IgD-negative memory B cell (primary cell): Measurements from ENCODE around the gene DOK5. TPM values are rescaled to one million over a fixed set of nuclear protein-coding genes. Genes with fewer than 3 reads are reported as not detected.

Source experiments
- H3K27ac Mint-ChIP-seq, 3 donors: one replicate each; pipeline ENCODE4 v1.8.0; 2020 to 2022; ENCODE audit warnings: mild to moderate bottlenecking in 3 of 3, mixed read lengths in 3 of 3, moderate library complexity in 1 of 3
- H3K27me3 Mint-ChIP-seq: one replicate; pipeline ENCODE4 v1.8.0; 2021; ENCODE audit warnings: mixed read lengths
- H3K36me3 Mint-ChIP-seq: one replicate; pipeline ENCODE4 v1.8.0; 2020; ENCODE audit warnings: mild to moderate bottlenecking, mixed read lengths
- H3K4me1 Mint-ChIP-seq, 3 donors: one replicate each; pipeline ENCODE4 v1.8.0; 2020 to 2022; ENCODE audit warnings: mixed read lengths in 3 of 3, mild to moderate bottlenecking in 1 of 3
- H3K4me3 Mint-ChIP-seq, 4 donors: one replicate each; pipeline ENCODE4 v1.8.0; 2020 to 2022; ENCODE audit warnings: mild to moderate bottlenecking in 4 of 4, mixed read lengths in 4 of 4, moderate library complexity in 3 of 4
- H3K9me3 Mint-ChIP-seq, 3 donors: one replicate each; pipeline ENCODE4 v1.8.0; 2020 to 2021; ENCODE audit warnings: mixed read lengths in 3 of 3, mild to moderate bottlenecking in 1 of 3
- polyA plus RNA-seq: library from polyadenylated mRNA; unstranded; fragments of 300-500 nt; fragmentation: Illumina TruSeq; gene quantifications from one replicate; pipeline ENCODE4 v1.2.3, GENCODE V29; 2021

DOK5 gene
- polyA plus RNA-seq, 1 donor from 2014 or later, result not detected

- Mint-ChIP-seq H3K4me1 (no peaks in the 10 kb centered on the region), H3K9me3 (no peaks in the 10 kb centered on the region), H3K27ac (no peak overlapping the region), H3K27me3 (peaks cover 3% of the 10 kb centered on the region), H3K36me3 (no peaks in the 10 kb centered on the region), H3K4me3 (no peak overlapping the region)
Measured at GRCh38 chr20:54661880-54662465, 186.6 kb downstream of the DOK5 start.

- Mint-ChIP-seq H3K9me3 (no peaks in the 10 kb centered on the region), H3K36me3 (no peaks in the 10 kb centered on the region), H3K4me1 (peaks cover 0 to 6% (median 4%) of the 10 kb centered on the region in 3 donors), H3K4me3 (no peak overlapping the region), H3K27ac (no peak overlapping the region), H3K27me3 (peaks cover 18% of the 10 kb centered on the region)
Measured at GRCh38 chr20:54665812-54666211, 190.4 kb downstream of the DOK5 start.

- Mint-ChIP-seq H3K27ac (no peak overlapping the region), H3K9me3 (no peaks in the 10 kb centered on the region), H3K27me3 (peaks cover 15% of the 10 kb centered on the region), H3K4me1 (peaks cover 3 to 7% (median 7%) of the 10 kb centered on the region in 3 donors), H3K4me3 (no peak overlapping the region), H3K36me3 (no peaks in the 10 kb centered on the region)
Measured at GRCh38 chr20:54668271-54669039, 193.1 kb downstream of the DOK5 start.

GRCh38 chr20:54669040-54669363 is 193.6 kb downstream of the DOK5 start:
- Mint-ChIP-seq H3K27me3 (peaks cover 15% of the 10 kb centered on the region), H3K27ac (no peak overlapping the region), H3K9me3 (peaks cover 0 to 2% (median 0%) of the 10 kb centered on the region in 3 donors), H3K4me1 (peaks cover 8 to 10% (median 9%) of the 10 kb centered on the region in 3 donors), H3K36me3 (no peaks in the 10 kb centered on the region), H3K4me3 (peak overlapping the region in 1 of 4 donors; percentile 45)

- Mint-ChIP-seq H3K27ac (no peak overlapping the region), H3K4me1 (peaks cover 3 to 11% (median 5%) of the 10 kb centered on the region in 3 donors), H3K36me3 (no peaks in the 10 kb centered on the region), H3K4me3 (no peak overlapping the region), H3K27me3 (peaks cover 4% of the 10 kb centered on the region), H3K9me3 (peaks cover 0 to 6% (median 1%) of the 10 kb centered on the region in 3 donors)
Measured at GRCh38 chr20:54678253-54678652, 202.9 kb downstream of the DOK5 start.

GRCh38 chr20:54680439-54680838 is 205.0 kb downstream of the DOK5 start:
- peaks cover 0 to 1% (median 0%) of the 10 kb centered on the region in 3 donors for H3K4me1 Mint-ChIP-seq
- no peak overlapping the region for H3K4me3 Mint-ChIP-seq
- H3K27ac Mint-ChIP-seq, result no peak overlapping the region
- H3K36me3 Mint-ChIP-seq, result no peaks in the 10 kb centered on the region
- peaks cover 11% of the 10 kb centered on the region for H3K27me3 Mint-ChIP-seq
- peaks cover 0 to 1% (median 0%) of the 10 kb centered on the region in 3 donors for H3K9me3 Mint-ChIP-seq

- H3K27me3 Mint-ChIP-seq, result peaks cover 11% of the 10 kb centered on the region
- peaks cover 0 to 1% (median 0%) of the 10 kb centered on the region in 3 donors for H3K9me3 Mint-ChIP-seq
- H3K36me3 Mint-ChIP-seq, result no peaks in the 10 kb centered on the region
- peaks cover 0 to 1% (median 0%) of the 10 kb centered on the region in 3 donors for H3K4me1 Mint-ChIP-seq
- no peak overlapping the region for H3K4me3 Mint-ChIP-seq
- no peak overlapping the region for H3K27ac Mint-ChIP-seq
Measured at GRCh38 chr20:54680872-54681619, 205.7 kb downstream of the DOK5 start.

- Mint-ChIP-seq H3K4me1 (peaks cover 0 to 1% (median 0%) of the 10 kb centered on the region in 3 donors), H3K4me3 (no peak overlapping the region), H3K36me3 (no peaks in the 10 kb centered on the region), H3K9me3 (peaks cover 0 to 1% (median 0%) of the 10 kb centered on the region in 3 donors), H3K27me3 (peaks cover 11% of the 10 kb centered on the region), H3K27ac (no peak overlapping the region)
Measured at GRCh38 chr20:54681869-54682268, 206.5 kb downstream of the DOK5 start.

- H3K36me3 Mint-ChIP-seq, result no peaks in the 10 kb centered on the region
- H3K4me3 Mint-ChIP-seq, result no peak overlapping the region
- peaks cover 4% of the 10 kb centered on the region for H3K27me3 Mint-ChIP-seq
Measured at GRCh38 chr20:54688476-54688875, 213.1 kb downstream of the DOK5 start.

GRCh38 chr20:54690323-54690722 is 214.9 kb downstream of the DOK5 start:
- Mint-ChIP-seq H3K36me3 (peaks cover 2% of the 10 kb centered on the region), H3K4me1 (no peaks in the 10 kb centered on the region), H3K4me3 (no peak overlapping the region), H3K27ac (peak overlapping the region in 1 of 3 donors; percentile 6), H3K9me3 (peaks cover 3 to 4% (median 3%) of the 10 kb centered on the region in 3 donors), H3K27me3 (no peaks in the 10 kb centered on the region)

More at GRCh38 chr20:54688476-54688875, 213.1 kb downstream of the DOK5 start:
- Mint-ChIP-seq H3K4me1 (no peaks in the 10 kb centered on the region), H3K9me3 (no peaks in the 10 kb centered on the region), H3K27ac (no peak overlapping the region)

- Mint-ChIP-seq H3K27ac (no peak overlapping the region), H3K27me3 (no peaks in the 10 kb centered on the region), H3K9me3 (peaks cover 3 to 4% (median 3%) of the 10 kb centered on the region in 3 donors), H3K36me3 (peaks cover 2% of the 10 kb centered on the region), H3K4me3 (no peak overlapping the region), H3K4me1 (no peaks in the 10 kb centered on the region)
Measured at GRCh38 chr20:54691327-54691726, 215.9 kb downstream of the DOK5 start.

- Mint-ChIP-seq H3K27ac (no peak overlapping the region), H3K4me3 (no peak overlapping the region), H3K9me3 (peaks cover 3 to 8% (median 3%) of the 10 kb centered on the region in 3 donors), H3K27me3 (no peaks in the 10 kb centered on the region), H3K36me3 (peaks cover 2% of the 10 kb centered on the region), H3K4me1 (no peaks in the 10 kb centered on the region)
Measured at GRCh38 chr20:54692168-54692887, 216.9 kb downstream of the DOK5 start.

- no peak overlapping the region for H3K27ac Mint-ChIP-seq
- H3K27me3 Mint-ChIP-seq, result no peaks in the 10 kb centered on the region
- H3K9me3 Mint-ChIP-seq, result peaks cover 3 to 8% (median 3%) of the 10 kb centered on the region in 3 donors
- H3K36me3 Mint-ChIP-seq, result peaks cover 2% of the 10 kb centered on the region
- no peak overlapping the region for H3K4me3 Mint-ChIP-seq
- no peaks in the 10 kb centered on the region for H3K4me1 Mint-ChIP-seq
Measured at GRCh38 chr20:54694516-54694915, 219.1 kb downstream of the DOK5 start.

GRCh38 chr20:54698373-54698772 is 223.0 kb downstream of the DOK5 start:
- peaks cover 2% of the 10 kb centered on the region for H3K36me3 Mint-ChIP-seq
- no peak overlapping the region for H3K27ac Mint-ChIP-seq
- peaks cover 3 to 8% (median 3%) of the 10 kb centered on the region in 3 donors for H3K9me3 Mint-ChIP-seq
- H3K4me1 Mint-ChIP-seq, result no peaks in the 10 kb centered on the region
- H3K27me3 Mint-ChIP-seq, result peaks cover 3% of the 10 kb centered on the region
- no peak overlapping the region for H3K4me3 Mint-ChIP-seq
